AG04449 (cell line): ENCODE data around the gene CCL13.

Experiments
- CTCF ChIA-PET: fragments of 350-600 bp; formaldehyde crosslinking; extraction: SDS; loops from one replicate; lab custom pipeline; 2021; ENCODE audit warnings: antibody characterized with exemption; lab: Yijun Ruan, JAX
- POLR2A ChIA-PET: fragments of 400-600, 350-600 bp; formaldehyde crosslinking; extraction: SDS; loops from one replicate; lab custom pipeline; 2020; ENCODE audit warnings: antibody characterized with exemption, inconsistent platforms; lab: Yijun Ruan, JAX
- DNase-seq: peaks from one replicate; pipeline ENCODE4 v3.0.0-alpha.2; 2010; ENCODE audit warnings: low read depth, low spot score
- H3K4me3 ChIP-seq: 2 replicates; pipeline ENCODE4 v1.5.1; 2011; ENCODE audit warnings: low read depth, mild to moderate bottlenecking, control low read depth, low read length
- TF ChIP-seq, protein P1 (sequence below): IDR thresholded peaks from one replicate; pipeline ENCODE4 v1.5.1; 2011; ENCODE audit warnings: mild to moderate bottlenecking, moderate library complexity, low read length, control low read depth, inconsistent platforms; ENCODE audit not compliant: insufficient read depth; ENCODE audit errors: missing control alignments

The CCL13 gene

GRCh38 chr17:34386697-34387550 is 30.6 kb downstream of the CCL13 start:
- H3K4me3 ChIP-seq, result no peak overlapping the region
- POLR2A ChIA-PET, result no interaction called here
- TF ChIP-seq, protein P1, sequence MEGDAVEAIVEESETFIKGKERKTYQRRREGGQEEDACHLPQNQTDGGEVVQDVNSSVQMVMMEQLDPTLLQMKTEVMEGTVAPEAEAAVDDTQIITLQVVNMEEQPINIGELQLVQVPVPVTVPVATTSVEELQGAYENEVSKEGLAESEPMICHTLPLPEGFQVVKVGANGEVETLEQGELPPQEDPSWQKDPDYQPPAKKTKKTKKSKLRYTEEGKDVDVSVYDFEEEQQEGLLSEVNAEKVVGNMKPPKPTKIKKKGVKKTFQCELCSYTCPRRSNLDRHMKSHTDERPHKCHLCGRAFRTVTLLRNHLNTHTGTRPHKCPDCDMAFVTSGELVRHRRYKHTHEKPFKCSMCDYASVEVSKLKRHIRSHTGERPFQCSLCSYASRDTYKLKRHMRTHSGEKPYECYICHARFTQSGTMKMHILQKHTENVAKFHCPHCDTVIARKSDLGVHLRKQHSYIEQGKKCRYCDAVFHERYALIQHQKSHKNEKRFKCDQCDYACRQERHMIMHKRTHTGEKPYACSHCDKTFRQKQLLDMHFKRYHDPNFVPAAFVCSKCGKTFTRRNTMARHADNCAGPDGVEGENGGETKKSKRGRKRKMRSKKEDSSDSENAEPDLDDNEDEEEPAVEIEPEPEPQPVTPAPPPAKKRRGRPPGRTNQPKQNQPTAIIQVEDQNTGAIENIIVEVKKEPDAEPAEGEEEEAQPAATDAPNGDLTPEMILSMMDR, result no peak
- no peak for DNase-seq
- CTCF ChIA-PET, result interaction anchor here (0.8 to 1.6 kb wide), 3 partner anchors 26 to 216 kb away, joined by 3 to 4 read pairs (median 4); no protein-coding TSS in a partner anchor

- DNase-seq, result no peak
- TF ChIP-seq, protein P1, result no peak
- POLR2A ChIA-PET, result no interaction called here
- H3K4me3 ChIP-seq, result no peak overlapping the region
- CTCF ChIA-PET, result interaction anchor here (0.8 to 1.6 kb wide), 3 partner anchors 26 to 217 kb away, joined by 3 to 4 read pairs (median 4); no protein-coding TSS in a partner anchor
Observed at GRCh38 chr17:34387566-34387965, 31.3 kb downstream of the CCL13 start.

GRCh38 chr17:34389126-34389750 is 33.0 kb downstream of the CCL13 start:
- DNase-seq, result no peak
- ChIA-PET CTCF (interaction anchor here (0.8 to 1.5 kb wide), 2 partner anchors 28 to 31 kb away, joined by 3 read pairs; no protein-coding TSS in a partner anchor), POLR2A (no interaction called here)
- no peak overlapping the region for H3K4me3 ChIP-seq
- TF ChIP-seq, protein P1, result no peak

DNA sequence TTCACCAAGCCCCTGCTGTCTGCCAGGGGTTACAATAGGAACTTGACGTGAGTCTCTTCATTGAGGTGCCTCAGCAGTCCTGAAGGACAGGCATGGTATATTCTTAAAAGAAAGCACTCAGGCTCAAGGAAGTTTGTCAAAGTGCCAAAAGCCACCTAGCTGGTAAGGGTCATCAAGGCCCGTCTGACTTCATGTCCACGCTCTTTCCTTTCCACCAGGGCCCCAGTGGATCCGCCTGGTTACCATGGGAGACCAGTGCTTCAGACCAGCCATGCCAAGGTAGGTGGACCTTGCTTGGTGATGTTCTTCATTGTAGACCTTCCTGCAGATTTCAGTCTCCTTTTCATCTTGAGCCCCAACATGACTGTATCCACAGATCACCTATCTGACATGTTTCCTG is 34.4 kb downstream of the CCL13 start:
- DNase-seq, result no peak
- POLR2A ChIA-PET, result no interaction called here
- CTCF ChIA-PET, result interaction anchor here (1.5 kb wide), 1 partner anchor 30 kb away, joined by 3 read pairs; no protein-coding TSS in a partner anchor
- TF ChIP-seq, protein P1, result no peak
- no peak overlapping the region for H3K4me3 ChIP-seq

- no peak for DNase-seq
- CTCF ChIA-PET, result no interaction called here
- TF ChIP-seq, protein P1, result no peak
- POLR2A ChIA-PET, result no interaction called here
- H3K4me3 ChIP-seq, result no peak overlapping the region
Observed at GRCh38 chr17:34391241-34391640, 35.0 kb downstream of the CCL13 start.

- ChIA-PET CTCF (interaction anchor here (0.7 to 0.8 kb wide), 2 partner anchors 27 to 222 kb away, joined by 3 read pairs; no protein-coding TSS in a partner anchor), POLR2A (no interaction called here)
- no peak for DNase-seq
- TF ChIP-seq, protein P1, result no peak
- no peak overlapping the region for H3K4me3 ChIP-seq
Observed at GRCh38 chr17:34393401-34393800, 37.1 kb downstream of the CCL13 start.
